ENCODE results near the gene CHMP6.

DNA sequence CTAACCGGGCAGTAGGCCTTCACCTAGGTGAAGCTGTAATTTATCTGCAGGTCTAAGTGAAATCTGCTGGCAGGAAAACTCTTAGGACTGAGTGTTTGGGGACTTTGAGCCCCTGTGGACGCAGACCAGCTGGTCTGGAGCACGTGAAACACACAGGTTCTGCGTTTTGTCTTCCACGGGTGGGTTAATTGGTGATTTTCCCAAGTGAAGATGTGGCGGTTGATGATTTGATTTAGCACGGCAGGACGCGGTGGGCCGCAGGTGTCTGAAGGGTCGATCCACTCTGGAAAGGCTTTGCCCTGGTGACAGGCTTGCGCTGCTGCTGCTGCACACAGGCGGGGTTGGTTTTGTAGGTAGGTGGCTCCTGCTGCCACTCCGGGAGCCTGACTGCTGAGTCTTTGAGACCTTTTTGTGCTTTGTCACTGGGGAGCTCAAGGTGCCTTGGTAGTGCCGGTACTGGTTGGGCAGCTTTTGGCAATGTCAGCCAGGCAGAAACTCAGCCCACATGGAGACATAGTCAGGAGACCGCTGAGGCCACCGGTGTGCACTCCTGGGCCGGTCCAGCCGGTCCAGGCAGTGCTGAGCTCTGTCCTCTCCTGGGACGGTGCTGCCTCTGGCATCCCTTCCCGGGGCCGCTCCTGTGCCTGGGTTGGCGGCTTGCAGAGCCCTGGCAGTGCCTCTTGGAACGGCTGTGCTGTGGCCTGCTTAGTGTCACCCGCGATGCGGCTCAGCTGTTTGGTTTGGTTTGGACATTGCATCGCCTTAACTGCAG is 45.6 kb downstream of the CHMP6 start:
- TF ChIP-seq, protein P1, sequence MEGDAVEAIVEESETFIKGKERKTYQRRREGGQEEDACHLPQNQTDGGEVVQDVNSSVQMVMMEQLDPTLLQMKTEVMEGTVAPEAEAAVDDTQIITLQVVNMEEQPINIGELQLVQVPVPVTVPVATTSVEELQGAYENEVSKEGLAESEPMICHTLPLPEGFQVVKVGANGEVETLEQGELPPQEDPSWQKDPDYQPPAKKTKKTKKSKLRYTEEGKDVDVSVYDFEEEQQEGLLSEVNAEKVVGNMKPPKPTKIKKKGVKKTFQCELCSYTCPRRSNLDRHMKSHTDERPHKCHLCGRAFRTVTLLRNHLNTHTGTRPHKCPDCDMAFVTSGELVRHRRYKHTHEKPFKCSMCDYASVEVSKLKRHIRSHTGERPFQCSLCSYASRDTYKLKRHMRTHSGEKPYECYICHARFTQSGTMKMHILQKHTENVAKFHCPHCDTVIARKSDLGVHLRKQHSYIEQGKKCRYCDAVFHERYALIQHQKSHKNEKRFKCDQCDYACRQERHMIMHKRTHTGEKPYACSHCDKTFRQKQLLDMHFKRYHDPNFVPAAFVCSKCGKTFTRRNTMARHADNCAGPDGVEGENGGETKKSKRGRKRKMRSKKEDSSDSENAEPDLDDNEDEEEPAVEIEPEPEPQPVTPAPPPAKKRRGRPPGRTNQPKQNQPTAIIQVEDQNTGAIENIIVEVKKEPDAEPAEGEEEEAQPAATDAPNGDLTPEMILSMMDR (IDR thresholded peaks at IDR 0.05; ENCODE audit: poor library complexity, severe bottlenecking) = no peak
- no peak for TF ChIP-seq POLR2AphosphoS5 (IDR thresholded peaks at IDR 0.05)
- TF ChIP-seq EZH2 (IDR thresholded peaks at IDR 0.05; ENCODE audit: borderline replicate concordance, insufficient read depth, low read length, poor library complexity, severe bottlenecking) = no peak
- no peak for TF ChIP-seq RAD21 (conservative IDR thresholded peaks at IDR 0.05)
- TF ChIP-seq, protein P2, sequence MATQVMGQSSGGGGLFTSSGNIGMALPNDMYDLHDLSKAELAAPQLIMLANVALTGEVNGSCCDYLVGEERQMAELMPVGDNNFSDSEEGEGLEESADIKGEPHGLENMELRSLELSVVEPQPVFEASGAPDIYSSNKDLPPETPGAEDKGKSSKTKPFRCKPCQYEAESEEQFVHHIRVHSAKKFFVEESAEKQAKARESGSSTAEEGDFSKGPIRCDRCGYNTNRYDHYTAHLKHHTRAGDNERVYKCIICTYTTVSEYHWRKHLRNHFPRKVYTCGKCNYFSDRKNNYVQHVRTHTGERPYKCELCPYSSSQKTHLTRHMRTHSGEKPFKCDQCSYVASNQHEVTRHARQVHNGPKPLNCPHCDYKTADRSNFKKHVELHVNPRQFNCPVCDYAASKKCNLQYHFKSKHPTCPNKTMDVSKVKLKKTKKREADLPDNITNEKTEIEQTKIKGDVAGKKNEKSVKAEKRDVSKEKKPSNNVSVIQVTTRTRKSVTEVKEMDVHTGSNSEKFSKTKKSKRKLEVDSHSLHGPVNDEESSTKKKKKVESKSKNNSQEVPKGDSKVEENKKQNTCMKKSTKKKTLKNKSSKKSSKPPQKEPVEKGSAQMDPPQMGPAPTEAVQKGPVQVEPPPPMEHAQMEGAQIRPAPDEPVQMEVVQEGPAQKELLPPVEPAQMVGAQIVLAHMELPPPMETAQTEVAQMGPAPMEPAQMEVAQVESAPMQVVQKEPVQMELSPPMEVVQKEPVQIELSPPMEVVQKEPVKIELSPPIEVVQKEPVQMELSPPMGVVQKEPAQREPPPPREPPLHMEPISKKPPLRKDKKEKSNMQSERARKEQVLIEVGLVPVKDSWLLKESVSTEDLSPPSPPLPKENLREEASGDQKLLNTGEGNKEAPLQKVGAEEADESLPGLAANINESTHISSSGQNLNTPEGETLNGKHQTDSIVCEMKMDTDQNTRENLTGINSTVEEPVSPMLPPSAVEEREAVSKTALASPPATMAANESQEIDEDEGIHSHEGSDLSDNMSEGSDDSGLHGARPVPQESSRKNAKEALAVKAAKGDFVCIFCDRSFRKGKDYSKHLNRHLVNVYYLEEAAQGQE (IDR thresholded peaks at IDR 0.05; ENCODE audit: borderline replicate concordance) = no peak
- no peak for TF ChIP-seq EP300 (conservative IDR thresholded peaks at IDR 0.05; ENCODE audit: poor library complexity, severe bottlenecking)
- no peak for TF ChIP-seq SMC3 (conservative IDR thresholded peaks at IDR 0.05; ENCODE audit: poor library complexity)
- TF ChIP-seq TAF1 (IDR thresholded peaks at IDR 0.05; ENCODE audit: low read depth) = no peak
- TF ChIP-seq MXI1 (conservative IDR thresholded peaks at IDR 0.05; ENCODE audit: poor library complexity, severe bottlenecking) = no peak

Data from neural cell (in vitro differentiated cells).